GM18873 (cell line): ENCODE results near the gene YJU2.

Source experiments
- ATAC-seq: cut with Tn5 transposase; IDR thresholded peaks from one replicate; pipeline ENCODE4 v1.9.1; 2021; ENCODE audit warnings: mild to moderate bottlenecking, moderate library complexity, moderate number of reproducible peaks; ENCODE audit not compliant: unreplicated experiment, low FRiP score

The YJU2 gene

GRCh38 chr19:4295972-4296771, 49.3 kb downstream of the YJU2 start:
- ATAC-seq, result no peak

GRCh38 chr19:4297901-4298809, 51.3 kb downstream of the YJU2 start:
- no peak for ATAC-seq

- ATAC-seq, result no peak
Measured at GRCh38 chr19:4298810-4299550, 52.1 kb downstream of the YJU2 start.

GRCh38 chr19:4300589-4300988, 53.7 kb downstream of the YJU2 start:
- no peak for ATAC-seq

GRCh38 chr19:4301590-4302242, 54.8 kb downstream of the YJU2 start:
- no peak for ATAC-seq

GRCh38 chr19:4302243-4302640, 55.4 kb downstream of the YJU2 start, which contains the start of gene TMIGD2:
Gene TMIGD2 (minus strand): TSS chr19:4302389. CDS start chr19:4302385, 4 bp downstream.
- ATAC-seq, result no peak

- ATAC-seq, result no peak
Measured at GRCh38 chr19:4303819-4304537, 57.1 kb downstream of the YJU2 start.

- ATAC-seq, result no peak
Measured at GRCh38 chr19:4304538-4305256, 57.8 kb downstream of the YJU2 start, which contains the start of gene FSD1. Gene FSD1 (plus strand): TSS chr19:4304598. CDS start chr19:4304747, 149 bp downstream.

GRCh38 chr19:4305257-4305612, 58.4 kb downstream of the YJU2 start:
- ATAC-seq, result no peak

- no peak for ATAC-seq
Measured at GRCh38 chr19:4305659-4306058, 58.8 kb downstream of the YJU2 start.

- ATAC-seq, result no peak
Measured at GRCh38 chr19:4310247-4311121, 63.6 kb downstream of the YJU2 start.

GRCh38 chr19:4313847-4314490, 67.1 kb downstream of the YJU2 start:
- no peak for ATAC-seq

GRCh38 chr19:4316956-4317355, 70.1 kb downstream of the YJU2 start:
- ATAC-seq, result no peak

- ATAC-seq, result no peak
Measured at GRCh38 chr19:4318460-4318859, 71.6 kb downstream of the YJU2 start.
